Activated CD4-positive, alpha-beta T cell treated with anti-CD3 and anti-CD28 coated beads, Interleukin-2, amount 50 U/mL, for 48 hours (primary cell): Measurements from ENCODE around the gene C1QTNF12.

Source experiments
- DNase-seq, 2 experiments: peaks; one replicate each; pipeline ENCODE4 v3.0.0-alpha.2; 2020

Gene C1QTNF12

GRCh38 chr1:1226566-1227362, 19.8 kb downstream of the C1QTNF12 start:
- no peak for DNase-seq

- DNase-seq: no peak
Measured at GRCh38 chr1:1225913-1226312, 20.6 kb downstream of the C1QTNF12 start.

- DNase-seq: no peak
Measured at GRCh38 chr1:1225238-1225845, 21.2 kb downstream of the C1QTNF12 start.

GRCh38 chr1:1223891-1224290, 22.6 kb downstream of the C1QTNF12 start:
- DNase-seq: no peak

- DNase-seq: no peak
Measured at GRCh38 chr1:1223321-1223720, 23.2 kb downstream of the C1QTNF12 start.

GRCh38 chr1:1222575-1223225, 23.8 kb downstream of the C1QTNF12 start:
- no peak for DNase-seq

GRCh38 chr1:1221887-1222574, 24.5 kb downstream of the C1QTNF12 start:
- no peak for DNase-seq

- DNase-seq: no peak
Measured at GRCh38 chr1:1220197-1220596, 26.3 kb downstream of the C1QTNF12 start.

- peak; percentile 75 to 82 for DNase-seq
Measured at GRCh38 chr1:1219341-1219740, 27.2 kb downstream of the C1QTNF12 start.

GRCh38 chr1:1218524-1219200, 27.9 kb downstream of the C1QTNF12 start:
- peak in 1 of 2 experiments; percentile 35 for DNase-seq

GRCh38 chr1:1217621-1218523, 28.6 kb downstream of the C1QTNF12 start:
- DNase-seq: peak; percentile 77 to 84

- peak; percentile 69 to 78 for DNase-seq
Measured at GRCh38 chr1:1216770-1217620, 29.5 kb downstream of the C1QTNF12 start.

GRCh38 chr1:1215881-1216605, 30.5 kb downstream of the C1QTNF12 start:
- no peak for DNase-seq

GRCh38 chr1:1215080-1215676, 31.3 kb downstream of the C1QTNF12 start:
- DNase-seq: peak in 1 of 2 experiments; percentile 62

- DNase-seq: peak; percentile 71 to 76
Measured at GRCh38 chr1:1213345-1214265, 32.9 kb downstream of the C1QTNF12 start, which contains the start of gene TNFRSF4. TSS of gene TNFRSF4 (minus strand) at chr1:1214153. CDS start at chr1:1214127, 26 bp downstream.

- DNase-seq: peak; percentile 61 to 64
Measured at GRCh38 chr1:1212780-1213344, 33.7 kb downstream of the C1QTNF12 start.

GRCh38 chr1:1211541-1212441, 34.7 kb downstream of the C1QTNF12 start:
- DNase-seq: peak in 1 of 2 experiments; percentile 13
